UCSD-AML1 (cell line): ENCODE measurements around the gene FLRT2.

ENCODE experiments used
- DNase-seq: peaks from one replicate; lab custom pipeline; 2025; ENCODE audit not compliant: unreplicated experiment; lab: John Stamatoyannopoulos, UW

FLRT2 gene

DNA sequence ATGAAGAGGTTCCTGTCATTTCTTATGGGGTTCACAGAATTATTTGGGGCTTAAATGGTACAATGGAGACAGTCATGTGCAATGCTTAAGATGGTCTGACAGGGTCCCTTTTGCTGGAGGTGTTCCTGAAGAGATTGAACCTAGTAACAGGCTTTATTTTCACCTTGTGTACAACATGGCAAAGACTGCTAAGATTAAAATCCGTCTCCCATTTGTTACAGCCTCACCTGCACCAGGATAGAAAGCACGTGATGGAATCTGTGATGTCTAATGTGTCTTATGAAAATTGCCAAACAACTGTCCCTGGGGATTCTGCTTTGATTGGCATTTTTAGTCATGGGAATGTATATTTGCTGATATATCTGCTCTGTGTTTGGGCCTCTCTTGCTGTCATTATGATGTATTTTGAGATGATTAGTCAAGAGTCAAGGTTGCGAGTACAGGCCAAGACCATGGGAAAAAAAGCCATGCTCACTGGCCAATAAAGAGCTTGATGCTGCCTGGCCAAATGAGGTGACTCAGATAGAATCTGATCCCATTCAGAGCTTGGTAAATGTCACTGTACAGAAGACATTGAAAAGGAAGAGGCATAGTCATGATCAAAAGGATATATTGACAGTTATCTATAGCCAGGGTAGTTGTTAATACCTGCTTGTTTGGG lies 96.1 kb downstream of the FLRT2 start:
- DNase-seq = no peak

DNA sequence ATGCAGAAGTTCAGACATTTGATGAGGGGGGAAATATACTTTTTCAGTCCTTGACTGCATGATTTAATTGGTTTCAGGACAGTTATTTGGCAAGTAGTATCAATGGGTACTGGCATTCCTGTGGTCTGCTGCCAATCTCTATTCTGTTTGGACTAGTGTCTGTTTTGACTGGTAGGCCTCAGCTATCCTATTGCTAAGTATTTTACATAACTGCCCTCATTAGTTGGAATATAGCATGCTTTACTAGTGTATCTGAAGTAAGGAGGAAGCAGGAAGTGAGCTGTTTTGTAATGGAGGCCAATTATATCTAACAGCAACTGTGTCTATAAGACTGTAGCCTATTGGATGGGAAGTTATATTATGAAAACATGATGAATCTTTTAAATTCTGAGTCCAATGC lies 104.3 kb downstream of the FLRT2 start:
- DNase-seq = no peak

DNA sequence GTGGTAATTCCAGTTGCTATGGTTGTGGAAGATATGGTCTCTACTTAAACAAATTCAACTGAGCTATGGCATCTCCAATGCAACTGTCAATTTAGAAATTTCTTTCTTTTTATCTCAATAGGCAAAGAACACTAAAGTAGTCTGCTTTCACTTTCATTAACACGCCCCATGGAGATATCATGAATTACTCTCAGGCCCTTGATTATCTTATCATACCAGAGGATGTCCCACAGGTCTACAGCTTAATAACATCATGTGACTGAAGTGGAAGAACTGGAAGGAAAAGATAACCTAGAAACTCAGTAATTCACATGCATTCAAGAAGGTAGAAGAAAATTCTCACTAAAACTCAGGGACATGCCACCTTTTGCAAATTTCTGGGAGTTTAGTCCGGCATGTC lies 114.3 kb downstream of the FLRT2 start:
- no peak for DNase-seq

DNA sequence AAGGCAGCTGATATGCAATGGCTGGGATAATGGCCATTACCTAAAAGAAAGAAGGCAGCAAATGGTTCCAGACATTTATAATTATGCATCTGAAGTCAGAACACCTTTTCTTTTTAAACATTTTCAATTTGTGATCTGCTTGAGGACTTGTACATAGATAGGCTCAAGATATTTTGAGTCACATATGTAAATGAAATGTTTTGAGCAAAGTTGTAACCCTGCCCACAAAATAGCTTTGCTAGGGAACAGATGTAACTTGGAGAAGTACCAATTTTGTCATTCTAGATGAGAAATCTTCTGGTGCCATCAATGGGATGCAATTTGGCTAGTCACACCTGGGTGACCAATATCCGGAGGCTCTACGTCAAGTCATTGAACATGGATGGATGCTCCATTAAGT lies 123.1 kb downstream of the FLRT2 start:
- DNase-seq = no peak

DNA sequence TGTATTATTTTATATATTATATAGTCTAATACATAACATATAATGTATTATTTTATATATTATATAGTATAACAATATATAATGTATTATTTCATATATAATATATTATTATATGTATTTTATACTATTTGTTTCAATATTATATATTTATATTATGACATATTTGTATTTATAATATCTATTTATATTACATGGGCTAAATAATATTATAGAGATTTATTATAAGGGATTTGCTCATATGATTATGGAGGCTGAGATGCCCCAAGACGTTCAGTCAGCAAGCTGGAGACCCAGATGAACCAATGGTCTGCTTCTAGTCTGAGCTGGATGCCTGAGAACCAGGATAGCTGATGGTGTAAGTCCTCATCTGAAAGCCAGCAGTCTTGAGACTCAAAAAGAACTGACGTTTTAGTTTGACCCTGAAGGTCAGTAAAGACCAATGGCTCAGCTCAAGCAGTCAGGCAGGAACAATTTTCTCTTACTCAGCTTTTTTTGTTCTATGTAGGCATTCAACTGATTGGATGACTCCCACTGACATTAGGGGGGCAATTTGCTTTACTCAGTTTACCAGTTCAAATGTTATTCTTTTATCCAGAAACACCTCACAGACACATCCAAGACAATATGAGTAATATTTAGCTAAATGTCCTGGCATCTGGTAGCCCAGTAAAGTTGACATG lies 130.4 kb downstream of the FLRT2 start:
- DNase-seq = no peak

DNA sequence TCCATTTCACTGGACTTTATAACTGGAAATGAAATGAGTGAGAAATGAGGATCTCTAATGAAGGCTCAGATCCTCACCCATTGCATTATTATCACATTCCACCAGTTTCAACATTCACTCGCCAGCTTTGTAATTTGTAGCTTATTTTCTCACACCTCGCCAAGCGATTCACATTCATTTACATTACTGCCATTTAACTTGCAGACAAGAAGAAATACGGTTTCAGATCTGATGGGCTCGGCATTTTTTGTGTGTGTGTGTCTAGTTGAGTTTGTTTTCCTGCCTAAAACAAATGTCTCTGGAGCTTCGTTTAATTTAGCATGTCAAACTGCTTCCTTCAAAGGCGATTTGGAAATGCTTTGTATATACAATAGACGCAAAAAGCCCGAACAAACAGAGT lies 132.2 kb downstream of the FLRT2 start:
- no peak for DNase-seq

DNA sequence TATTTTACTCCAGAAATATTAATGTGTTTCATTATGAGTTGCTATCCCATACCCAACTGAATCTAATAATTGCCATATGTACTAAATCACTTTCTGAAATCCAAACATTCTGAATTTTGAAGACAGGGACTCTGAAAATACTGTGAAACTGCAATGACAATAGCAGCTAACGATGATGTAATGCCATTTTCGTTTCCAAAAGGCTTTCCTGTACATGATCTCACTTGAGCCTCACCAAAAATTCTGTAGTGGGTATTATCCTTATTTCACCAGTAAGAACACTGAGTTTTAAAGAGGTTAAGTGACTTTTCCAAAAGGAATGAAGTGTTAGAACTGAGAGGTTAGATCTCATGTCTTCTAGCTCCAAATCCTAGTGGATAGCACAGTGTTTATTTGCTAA lies 133.3 kb downstream of the FLRT2 start:
- DNase-seq = no peak

DNA sequence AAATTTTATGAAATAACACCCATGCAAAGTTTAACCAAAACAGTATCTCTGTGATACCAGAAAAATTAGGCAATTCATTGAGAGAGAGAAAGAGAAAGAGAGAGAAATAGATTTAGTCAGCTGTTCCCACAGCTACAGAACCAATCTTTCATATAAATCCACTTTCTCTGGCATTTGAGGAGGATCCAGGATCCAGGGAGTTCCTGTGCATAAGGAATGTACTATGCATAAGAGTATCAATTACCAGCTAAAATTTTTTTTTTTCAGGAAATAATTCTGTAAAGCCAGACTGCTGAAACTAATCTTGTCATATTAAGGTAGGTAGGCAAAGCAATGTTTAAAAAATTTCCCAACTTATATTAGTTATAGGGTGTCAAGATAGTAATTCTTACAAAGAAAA lies 133.7 kb downstream of the FLRT2 start:
- no peak for DNase-seq

DNA sequence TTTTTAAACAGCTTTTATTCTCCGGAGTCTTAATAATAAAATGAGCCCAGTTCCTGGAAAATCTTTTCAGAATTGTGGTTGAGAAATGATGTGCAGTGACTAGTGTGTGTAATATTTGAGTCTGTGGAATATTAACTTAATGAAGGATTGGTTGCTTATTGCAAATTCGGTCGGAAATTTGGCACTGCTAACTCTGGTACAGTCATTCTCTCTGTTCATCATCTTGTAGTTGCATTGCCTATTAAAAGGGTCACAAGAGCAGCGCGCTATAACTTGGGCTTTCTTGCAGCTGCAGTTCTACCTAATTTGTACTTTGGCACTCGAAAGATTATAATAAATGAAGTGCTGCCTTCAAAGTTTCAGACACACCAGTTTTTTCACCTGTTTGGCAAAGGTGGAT lies 146.0 kb downstream of the FLRT2 start:
- DNase-seq = no peak

DNA sequence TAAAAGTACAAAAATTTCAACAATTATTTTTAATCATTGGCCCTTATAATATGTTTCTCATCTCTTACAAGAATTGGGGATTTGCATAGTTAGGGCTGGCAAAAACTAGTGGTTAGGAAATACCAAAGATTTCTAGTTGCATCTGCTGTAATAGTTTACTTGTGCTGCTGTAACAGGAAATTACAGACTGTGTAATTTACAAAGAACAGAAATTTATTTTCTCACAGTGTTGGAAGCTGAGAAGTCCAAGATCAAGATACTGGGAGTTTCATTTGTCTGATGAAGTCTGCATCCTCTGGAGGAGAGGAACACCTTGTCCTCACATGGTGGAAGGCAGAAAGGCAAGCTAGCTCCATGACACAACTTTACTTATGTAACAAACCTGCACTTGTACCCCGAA lies 157.0 kb downstream of the FLRT2 start:
- DNase-seq = no peak

DNA sequence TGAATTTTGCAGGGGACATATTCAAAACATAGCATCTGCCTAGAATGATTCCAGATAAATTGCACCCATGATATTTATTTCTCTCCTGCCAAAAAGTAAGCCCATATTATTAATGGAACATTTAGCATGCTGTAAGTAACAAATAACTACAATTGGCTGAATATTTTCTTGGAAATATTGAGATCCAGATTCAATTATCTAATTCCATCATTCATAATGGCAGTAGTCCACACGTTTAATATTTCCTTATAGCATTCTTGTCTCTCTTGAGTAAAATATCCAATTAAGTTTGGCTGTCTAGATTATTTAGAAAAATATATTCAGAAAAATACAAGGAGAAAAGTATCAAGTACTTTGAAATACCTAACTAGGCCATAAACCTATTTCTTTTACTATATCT lies 157.5 kb downstream of the FLRT2 start:
- no peak for DNase-seq

DNA sequence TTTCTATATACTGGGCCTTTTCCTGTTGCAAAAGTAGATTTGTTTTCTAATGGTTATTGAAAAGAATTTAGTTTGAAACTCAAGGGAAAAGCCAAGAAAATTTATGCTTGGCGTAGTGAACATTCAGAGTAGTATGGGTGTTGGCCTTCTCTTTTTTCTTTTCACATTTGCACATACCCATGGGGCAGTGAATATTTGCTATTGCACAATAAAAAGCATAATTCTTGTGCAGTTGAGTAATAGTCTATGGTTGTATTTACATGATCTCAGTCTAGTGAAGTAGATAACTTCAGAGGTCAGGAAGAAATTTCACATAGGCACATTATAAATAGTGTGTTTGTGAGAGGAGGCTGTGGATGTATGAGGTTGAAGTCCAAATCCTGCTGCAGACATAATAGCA lies 158.1 kb downstream of the FLRT2 start:
- DNase-seq = no peak

DNA sequence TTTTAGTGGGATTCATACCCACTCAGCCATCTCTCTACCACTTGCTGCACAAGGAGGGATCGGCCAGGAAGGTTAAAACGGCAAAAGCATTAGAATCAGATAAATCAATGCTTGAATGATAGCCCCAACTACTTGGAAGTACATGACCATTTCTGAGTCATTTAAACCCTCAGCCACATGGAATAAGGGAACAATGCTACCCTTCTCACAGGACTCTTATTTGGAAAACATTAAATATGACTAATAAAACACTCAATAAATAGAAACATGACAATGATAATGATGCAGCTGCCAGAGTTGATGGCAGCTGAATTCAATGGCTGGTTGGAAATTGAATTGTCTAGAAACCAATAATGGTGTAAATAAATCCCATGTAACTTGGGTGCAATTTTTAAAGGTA lies 165.4 kb downstream of the FLRT2 start:
- no peak for DNase-seq

DNA sequence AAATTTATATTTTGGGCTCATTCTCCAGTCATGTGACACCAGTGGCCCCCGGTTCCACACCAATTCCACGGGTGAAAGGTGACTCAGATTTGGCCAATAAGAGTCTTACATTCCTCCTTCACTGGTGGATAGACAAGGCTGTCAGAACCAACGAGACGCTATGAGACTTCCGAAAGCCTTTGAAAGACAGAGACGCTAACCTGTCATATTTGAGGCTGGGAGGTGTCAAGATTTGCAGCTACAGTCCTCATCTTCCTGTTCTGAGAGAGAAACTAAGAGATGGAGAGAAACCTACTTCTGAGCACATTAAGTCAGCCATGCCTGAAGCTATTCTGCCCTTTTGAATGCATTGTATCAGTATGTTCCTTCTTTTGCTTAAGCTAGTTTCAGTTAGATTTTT lies 171.2 kb downstream of the FLRT2 start:
- no peak for DNase-seq

DNA sequence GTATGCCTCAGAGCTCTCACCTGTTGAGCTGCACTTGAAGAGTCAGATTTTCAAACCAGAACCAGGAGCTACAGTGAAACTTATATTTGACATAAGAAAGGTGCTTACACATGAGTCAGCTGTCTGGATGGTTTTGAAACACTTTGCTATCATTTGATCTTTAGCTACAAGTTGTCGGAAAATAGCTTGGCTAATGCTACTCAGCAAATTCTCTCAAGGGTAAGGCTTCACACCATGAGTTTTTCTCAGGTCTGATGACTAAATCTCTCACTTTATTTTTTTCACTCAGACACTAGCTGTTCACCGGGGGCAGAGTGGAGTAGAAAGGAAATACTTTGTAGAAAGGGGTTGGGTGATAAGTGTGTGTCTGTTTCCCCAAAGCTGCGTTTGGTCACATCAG lies 171.8 kb downstream of the FLRT2 start:
- no peak for DNase-seq

DNA sequence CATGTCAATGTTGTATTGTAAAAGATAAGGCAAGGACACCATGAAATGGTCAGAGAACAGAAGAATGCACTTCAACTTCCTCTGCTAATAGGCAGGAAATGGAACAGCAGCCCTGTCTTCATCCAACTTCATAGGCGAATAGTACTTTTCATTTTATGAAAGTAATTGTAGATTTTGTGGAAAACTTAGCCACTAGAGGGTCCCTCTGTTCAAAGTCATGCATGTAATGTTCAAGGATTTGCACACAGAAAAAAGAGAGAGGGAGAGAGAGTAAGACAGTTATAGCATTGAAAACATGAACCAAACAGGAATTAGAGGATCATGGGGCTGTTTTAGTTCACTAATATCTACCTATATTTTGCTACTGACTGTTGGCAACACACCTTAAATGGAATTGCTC lies 172.2 kb downstream of the FLRT2 start:
- no peak for DNase-seq

DNA sequence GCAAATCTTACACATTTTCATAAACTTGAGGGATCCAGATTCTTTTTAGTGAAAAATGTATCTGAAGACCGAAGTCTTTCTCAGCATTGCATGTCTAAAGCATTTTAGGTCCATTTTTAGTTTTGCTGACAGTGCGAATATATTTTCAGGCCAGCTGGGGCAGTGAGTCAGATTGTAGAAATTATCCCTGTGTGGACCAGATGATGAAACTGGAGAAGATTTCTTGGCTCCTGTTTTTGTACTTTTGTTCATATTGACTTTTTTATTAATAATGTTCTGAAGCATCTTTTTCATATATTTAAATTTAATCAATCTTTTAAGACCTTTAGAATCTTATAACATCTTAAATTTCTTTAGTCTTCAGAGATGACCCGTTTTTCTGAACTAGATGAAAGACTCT lies 173.1 kb downstream of the FLRT2 start:
- no peak for DNase-seq
